HEK293T (cell line): Measurements from ENCODE around the gene UNC13C.

Experiments used
- CTCF ChIA-PET: fragments of 350-600 bp; formaldehyde crosslinking; extraction: SDS; loops from one replicate; lab custom pipeline; 2021; ENCODE audit warnings: antibody characterized with exemption, inconsistent platforms; lab: Yijun Ruan, JAX
- POLR2A ChIA-PET: fragments of 350-600 bp; formaldehyde crosslinking; extraction: SDS; loops from one replicate; lab custom pipeline; 2020; ENCODE audit warnings: antibody characterized with exemption, inconsistent platforms; lab: Yijun Ruan, JAX
- DNase-seq: peaks from one replicate; pipeline ENCODE4 v3.0.0; 2012; ENCODE audit warnings: mixed read lengths; ENCODE audit errors: extremely low spot score
- ARNT ChIP-seq: fragments of 450-650 bp; IDR thresholded peaks from 2 replicates; pipeline ENCODE4 v1.6.1; 2017; ENCODE audit warnings: mild to moderate bottlenecking
- BHLHE40 ChIP-seq: fragments of 450-650 bp; IDR thresholded peaks from 2 replicates; pipeline ENCODE4 v1.6.1; 2016; ENCODE audit warnings: mild to moderate bottlenecking, moderate library complexity, borderline replicate concordance
- CTBP1 ChIP-seq: fragments of 450-650 bp; IDR thresholded peaks from 2 replicates; pipeline ENCODE4 v1.6.1; 2016; ENCODE audit warnings: borderline replicate concordance
- ELF4 ChIP-seq: fragments of 450-650 bp; IDR thresholded peaks from 2 replicates; pipeline ENCODE4 v1.6.1; 2017; ENCODE audit warnings: antibody characterized with exemption
- FOXA1 ChIP-seq: fragments of 450-650 bp; IDR thresholded peaks from 2 replicates; pipeline ENCODE4 v1.6.1; 2016; ENCODE audit warnings: mild to moderate bottlenecking
- FOXK2 ChIP-seq: fragments of 450-650 bp; IDR thresholded peaks from 2 replicates; pipeline ENCODE4 v1.6.1; 2016; ENCODE audit warnings: mild to moderate bottlenecking
- FOXM1 ChIP-seq: fragments of 450-650 bp; IDR thresholded peaks from 2 replicates; pipeline ENCODE4 v1.6.1; 2017; ENCODE audit warnings: mild to moderate bottlenecking, borderline replicate concordance
- HDGF ChIP-seq: fragments of 450-650 bp; IDR thresholded peaks from 2 replicates; pipeline ENCODE4 v1.6.1; 2017; ENCODE audit warnings: antibody characterized with exemption, borderline replicate concordance
- L3MBTL2 ChIP-seq: fragments of 450-650 bp; conservative IDR thresholded peaks from 2 replicates; pipeline ENCODE4 v1.6.1; 2016; ENCODE audit warnings: mild to moderate bottlenecking
- LEF1 ChIP-seq: fragments of 450-650 bp; IDR thresholded peaks from 2 replicates; pipeline ENCODE4 v1.6.1; 2017; ENCODE audit warnings: mild to moderate bottlenecking, borderline replicate concordance
- NFRKB ChIP-seq: fragments of 450-650 bp; IDR thresholded peaks from 2 replicates; pipeline ENCODE4 v1.6.1; 2016; ENCODE audit warnings: mild to moderate bottlenecking, moderate library complexity
- PKNOX1 ChIP-seq: fragments of 450-650 bp; IDR thresholded peaks from 2 replicates; pipeline ENCODE4 v1.6.1; 2016
- SP1 ChIP-seq: fragments of 450-650 bp; IDR thresholded peaks from 2 replicates; pipeline ENCODE4 v1.6.1; 2017
- SUZ12 ChIP-seq: fragments of 450-650 bp; IDR thresholded peaks from 2 replicates; pipeline ENCODE4 v1.6.1; 2016; ENCODE audit warnings: mild to moderate bottlenecking
- TARDBP ChIP-seq: fragments of 450-650 bp; IDR thresholded peaks from 2 replicates; pipeline ENCODE4 v1.6.1; 2016
- ZNF384 ChIP-seq: fragments of 450-650 bp; IDR thresholded peaks from 2 replicates; pipeline ENCODE4 v1.6.1; 2016

UNC13C gene

GRCh38 chr15:54514601-54515000 is 536.4 kb downstream of the UNC13C start:
- DNase-seq = no peak
- POLR2A ChIA-PET = no interaction called here
- TF ChIP-seq TARDBP (no peak), FOXM1 (no peak), LEF1 (no peak), PKNOX1 (no peak), FOXK2 (no peak), L3MBTL2 (no peak), ELF4 (no peak), CTBP1 (no peak), FOXA1 (no peak), ARNT (no peak), BHLHE40 (no peak), SUZ12 (no peak), NFRKB (no peak), HDGF (no peak), SP1 (no peak), ZNF384 (no peak)
- CTCF ChIA-PET = no interaction called here

- ChIA-PET CTCF (no interaction called here), POLR2A (no interaction called here)
- no peak for DNase-seq
- TF ChIP-seq ZNF384 = no peak
- no peak for TF ChIP-seq TARDBP
- TF ChIP-seq CTBP1 = no peak
- TF ChIP-seq FOXA1 = no peak
- no peak for TF ChIP-seq BHLHE40
- no peak for TF ChIP-seq ARNT
Observed at GRCh38 chr15:54515664-54516582, 537.7 kb downstream of the UNC13C start.

- CTCF ChIA-PET = no interaction called here
- no peak for DNase-seq
- POLR2A ChIA-PET = no interaction called here
- TF ChIP-seq ELF4 = no peak
- TF ChIP-seq FOXM1 = no peak
- TF ChIP-seq NFRKB = no peak
- TF ChIP-seq ZNF384 = no peak
- no peak for TF ChIP-seq BHLHE40
Observed at GRCh38 chr15:54517366-54517765, 539.1 kb downstream of the UNC13C start.

GRCh38 chr15:54518156-54518882 is 540.1 kb downstream of the UNC13C start:
- POLR2A ChIA-PET = no interaction called here
- no peak for DNase-seq
- CTCF ChIA-PET = no interaction called here
- TF ChIP-seq TARDBP (no peak), CTBP1 (no peak), FOXM1 (no peak), SP1 (no peak), HDGF (no peak), ZNF384 (no peak), LEF1 (no peak), BHLHE40 (no peak), NFRKB (no peak), SUZ12 (no peak), ELF4 (no peak), ARNT (no peak)

- ChIA-PET POLR2A (no interaction called here), CTCF (no interaction called here)
- no peak for DNase-seq
- no peak for TF ChIP-seq LEF1
- no peak for TF ChIP-seq ARNT
- TF ChIP-seq PKNOX1 = no peak
- no peak for TF ChIP-seq SUZ12
- no peak for TF ChIP-seq HDGF
- no peak for TF ChIP-seq FOXK2
- TF ChIP-seq CTBP1 = no peak
- no peak for TF ChIP-seq ELF4
- TF ChIP-seq FOXM1 = no peak
Observed at GRCh38 chr15:54519577-54519976, 541.3 kb downstream of the UNC13C start.

GRCh38 chr15:54520616-54521015 is 542.4 kb downstream of the UNC13C start:
- CTCF ChIA-PET = no interaction called here
- TF ChIP-seq L3MBTL2 = no peak
- TF ChIP-seq SUZ12 = no peak
- TF ChIP-seq CTBP1 = no peak
- TF ChIP-seq TARDBP = no peak
- no peak for TF ChIP-seq ELF4
- no peak for TF ChIP-seq NFRKB
- TF ChIP-seq PKNOX1 = no peak
- no peak for TF ChIP-seq FOXA1
- no peak for TF ChIP-seq FOXM1
- TF ChIP-seq BHLHE40 = no peak
- no peak for TF ChIP-seq ARNT
- no peak for TF ChIP-seq FOXK2
- no peak for TF ChIP-seq ZNF384
- TF ChIP-seq LEF1 = no peak
- no peak for TF ChIP-seq SP1
- no peak for TF ChIP-seq HDGF
- no peak for DNase-seq
- POLR2A ChIA-PET = no interaction called here
